ENCODE measurements around the gene LDLRAD2.

LDLRAD2 gene

DNA sequence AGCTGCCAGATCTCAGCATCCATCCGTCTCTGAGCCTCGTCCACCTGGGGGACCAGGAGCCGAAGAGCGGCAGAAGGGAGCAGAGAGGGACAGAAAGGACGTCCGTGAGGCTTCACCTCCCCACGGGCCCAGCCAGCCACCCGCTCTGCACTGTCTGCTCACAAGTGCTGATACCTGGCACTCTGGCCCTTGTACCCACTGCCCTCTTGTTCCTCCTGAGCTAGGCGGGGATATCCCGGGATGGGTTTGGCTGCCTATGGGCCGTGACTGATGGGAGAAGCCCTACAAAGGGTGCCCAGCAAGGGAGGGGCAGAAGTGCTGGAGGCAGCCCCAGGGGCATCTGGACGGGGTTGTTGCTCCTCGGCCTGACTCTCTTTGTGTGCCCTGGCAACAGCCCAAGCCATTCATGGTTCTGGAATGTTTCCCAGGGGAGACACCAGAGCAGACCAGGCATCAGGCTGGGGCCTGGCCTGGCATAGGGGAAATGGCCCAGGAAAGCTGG, 57.6 kb downstream of the LDLRAD2 start:
- DNase-seq (ENCODE audit: low read depth), result peak; percentile 90
- TF ChIP-seq, protein P1, sequence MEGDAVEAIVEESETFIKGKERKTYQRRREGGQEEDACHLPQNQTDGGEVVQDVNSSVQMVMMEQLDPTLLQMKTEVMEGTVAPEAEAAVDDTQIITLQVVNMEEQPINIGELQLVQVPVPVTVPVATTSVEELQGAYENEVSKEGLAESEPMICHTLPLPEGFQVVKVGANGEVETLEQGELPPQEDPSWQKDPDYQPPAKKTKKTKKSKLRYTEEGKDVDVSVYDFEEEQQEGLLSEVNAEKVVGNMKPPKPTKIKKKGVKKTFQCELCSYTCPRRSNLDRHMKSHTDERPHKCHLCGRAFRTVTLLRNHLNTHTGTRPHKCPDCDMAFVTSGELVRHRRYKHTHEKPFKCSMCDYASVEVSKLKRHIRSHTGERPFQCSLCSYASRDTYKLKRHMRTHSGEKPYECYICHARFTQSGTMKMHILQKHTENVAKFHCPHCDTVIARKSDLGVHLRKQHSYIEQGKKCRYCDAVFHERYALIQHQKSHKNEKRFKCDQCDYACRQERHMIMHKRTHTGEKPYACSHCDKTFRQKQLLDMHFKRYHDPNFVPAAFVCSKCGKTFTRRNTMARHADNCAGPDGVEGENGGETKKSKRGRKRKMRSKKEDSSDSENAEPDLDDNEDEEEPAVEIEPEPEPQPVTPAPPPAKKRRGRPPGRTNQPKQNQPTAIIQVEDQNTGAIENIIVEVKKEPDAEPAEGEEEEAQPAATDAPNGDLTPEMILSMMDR (IDR thresholded peaks at IDR 0.05; ENCODE audit: low read length, missing control alignments), result no peak
- H3K4me3 ChIP-seq (replicated peaks; ENCODE audit: low read depth, low read length), result no peak overlapping the region

DNA sequence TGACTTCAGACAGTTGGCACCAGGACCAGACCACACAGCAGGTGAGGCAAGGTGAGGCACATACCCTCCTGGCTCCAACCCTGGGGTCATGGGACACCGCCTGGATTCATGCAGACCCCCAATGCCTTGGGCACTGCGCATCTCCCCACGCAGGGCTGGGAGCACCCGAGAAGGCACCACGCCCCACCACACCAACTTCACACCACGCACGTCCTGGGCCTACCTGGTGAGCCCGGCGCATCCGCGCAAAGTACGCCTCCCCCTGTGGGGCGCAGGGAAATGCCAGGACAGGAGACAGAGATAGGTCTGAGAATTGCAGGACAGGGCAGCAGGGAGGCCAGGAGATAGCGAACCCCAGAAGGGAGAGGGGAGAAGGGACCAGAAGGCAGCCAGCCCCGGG, 58.5 kb downstream of the LDLRAD2 start:
- TF ChIP-seq, protein P1 (IDR thresholded peaks at IDR 0.05; ENCODE audit: low read length, missing control alignments), result no peak
- H3K4me3 ChIP-seq (replicated peaks; ENCODE audit: low read depth, low read length), result no peak overlapping the region
- no peak for DNase-seq (ENCODE audit: low read depth)

DNA sequence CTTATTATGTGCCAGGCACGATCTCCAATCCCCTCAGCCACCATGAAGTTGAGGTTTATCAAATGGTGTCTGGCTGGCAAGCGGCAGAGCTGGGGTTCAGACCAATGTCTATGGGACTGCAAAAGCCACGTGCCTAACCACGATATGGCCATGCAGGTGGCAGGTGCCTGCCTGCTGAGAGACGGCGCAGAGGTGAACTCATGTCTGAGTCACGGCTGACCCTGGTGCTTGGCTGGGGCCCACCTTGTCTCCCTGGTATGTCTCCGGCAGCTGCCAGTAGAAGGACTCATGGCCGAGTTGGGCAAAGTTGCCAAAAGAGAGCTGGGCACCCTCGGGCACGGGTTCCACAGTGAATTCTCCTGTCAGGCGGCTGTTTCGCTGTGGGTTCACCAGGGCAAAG, 59.9 kb downstream of the LDLRAD2 start:
- no peak for DNase-seq (ENCODE audit: low read depth)
- TF ChIP-seq, protein P1 (IDR thresholded peaks at IDR 0.05; ENCODE audit: low read length, missing control alignments), result no peak
- no peak overlapping the region for H3K4me3 ChIP-seq (replicated peaks; ENCODE audit: low read depth, low read length)

DNA sequence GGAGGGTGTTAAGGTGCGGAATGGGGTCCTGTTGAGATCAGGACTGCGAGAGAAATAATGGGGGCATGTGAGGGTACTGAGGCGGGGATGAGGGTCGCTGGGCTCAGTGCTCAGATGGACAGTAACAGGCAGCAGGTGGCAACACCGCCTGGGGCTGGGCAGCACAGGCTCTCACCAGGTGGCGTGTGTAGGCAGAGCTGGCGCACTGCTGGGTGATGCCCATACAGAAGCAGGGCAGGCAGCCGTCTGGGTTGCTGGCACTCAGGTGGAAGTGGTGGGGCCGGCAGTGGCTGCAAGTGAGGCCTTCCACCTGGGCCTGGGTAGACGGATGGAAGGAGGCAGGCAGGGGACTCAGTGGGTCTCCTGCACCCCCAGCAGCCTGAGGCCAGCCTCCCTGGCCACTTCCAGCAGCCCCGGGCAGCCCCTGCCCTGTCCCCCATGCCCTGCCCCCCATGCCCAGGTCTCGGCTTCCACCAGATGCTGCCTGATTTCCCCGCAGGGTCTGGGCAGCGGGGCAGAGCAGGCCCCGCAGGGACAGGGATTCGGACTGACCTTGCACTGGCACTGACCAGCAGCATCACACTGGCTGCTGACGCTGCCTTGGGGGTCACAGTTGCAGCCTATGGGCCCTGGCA, 60.5 kb downstream of the LDLRAD2 start:
- H3K4me3 ChIP-seq (replicated peaks; ENCODE audit: low read depth, low read length), result no peak overlapping the region
- no peak for DNase-seq (ENCODE audit: low read depth)
- TF ChIP-seq, protein P1 (IDR thresholded peaks at IDR 0.05; ENCODE audit: low read length, missing control alignments), result no peak

DNA sequence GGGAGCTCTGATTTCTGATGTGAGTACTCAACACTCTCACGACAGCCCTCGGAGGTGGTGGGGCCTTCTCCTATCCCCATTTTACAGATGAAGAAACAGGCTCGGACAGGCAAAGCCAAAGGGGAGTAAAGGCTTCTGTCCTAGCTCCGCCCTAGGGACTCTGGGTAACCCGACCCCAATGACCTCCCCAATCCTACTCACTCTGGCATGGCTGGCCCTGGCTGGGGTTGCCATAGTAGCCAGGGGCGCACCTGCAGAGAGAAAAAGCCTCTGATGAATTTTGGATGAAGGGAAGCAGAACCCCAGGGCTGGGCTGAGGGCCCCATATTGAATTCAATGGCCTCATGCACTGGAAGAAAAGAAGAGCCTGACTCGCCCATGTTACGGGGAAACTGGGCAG, 61.1 kb downstream of the LDLRAD2 start:
- DNase-seq (ENCODE audit: low read depth), result no peak
- TF ChIP-seq, protein P1 (IDR thresholded peaks at IDR 0.05; ENCODE audit: low read length, missing control alignments), result no peak
- H3K4me3 ChIP-seq (replicated peaks; ENCODE audit: low read depth, low read length), result no peak overlapping the region

DNA sequence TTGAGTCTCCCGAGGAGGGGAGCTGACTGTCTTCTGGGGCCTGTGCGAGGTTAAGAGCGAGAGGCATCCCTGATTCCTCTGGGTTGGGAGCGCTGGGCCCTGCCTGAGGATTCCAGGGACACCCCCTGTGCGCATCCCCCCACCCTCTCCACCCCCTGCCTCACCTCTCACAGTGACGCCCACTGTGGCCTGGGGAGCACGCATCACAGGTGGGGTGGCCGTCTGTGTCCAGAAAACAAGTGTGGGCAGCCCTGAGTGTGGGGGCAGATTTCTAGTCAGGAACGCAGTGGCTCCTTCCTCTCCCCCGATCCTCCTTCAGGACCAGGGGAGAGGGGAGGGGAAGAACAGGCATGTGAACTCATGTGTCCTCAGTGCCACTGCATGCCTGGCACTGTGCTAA, 61.7 kb downstream of the LDLRAD2 start:
- H3K4me3 ChIP-seq (replicated peaks; ENCODE audit: low read depth, low read length), result no peak overlapping the region
- DNase-seq (ENCODE audit: low read depth), result no peak
- TF ChIP-seq, protein P1 (IDR thresholded peaks at IDR 0.05; ENCODE audit: low read length, missing control alignments), result no peak

DNA sequence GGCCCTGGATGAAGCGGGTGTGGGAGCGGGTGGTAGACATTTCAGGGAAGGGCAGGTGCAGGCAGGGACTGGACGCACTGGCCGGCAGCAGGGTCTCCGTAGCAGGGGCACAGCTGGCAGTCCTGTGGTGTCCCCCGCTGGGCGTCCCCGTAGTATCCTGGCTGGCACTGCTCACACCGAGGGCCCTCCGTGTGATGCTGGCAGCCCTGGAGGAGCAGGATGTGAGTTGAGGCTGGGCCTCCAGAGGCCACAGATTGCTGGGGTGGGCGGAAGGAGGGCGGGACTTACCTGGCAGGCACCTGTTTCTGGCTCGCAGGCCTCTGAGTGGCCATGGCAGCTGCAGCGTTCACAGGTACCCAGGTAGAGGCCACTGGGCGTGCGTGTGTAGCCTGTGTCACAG, 62.3 kb downstream of the LDLRAD2 start:
- DNase-seq (ENCODE audit: low read depth), result no peak
- TF ChIP-seq, protein P1 (IDR thresholded peaks at IDR 0.05; ENCODE audit: low read length, missing control alignments), result no peak
- no peak overlapping the region for H3K4me3 ChIP-seq (replicated peaks; ENCODE audit: low read depth, low read length)
